ACC112 (cell line): ENCODE data around the gene PPTC7.
"Not testable (repeated sequence)": the region's sequence is repeated elsewhere in the genome, so short reads cannot be mapped to it uniquely, and the experiment has no call there.

Experiments
- H2AFZ ChIP-seq: fragments of 200-600 bp; sonication (generic); one replicate; pipeline ENCODE4 v1.6.0; 2017; ENCODE audit warnings: antibody characterized with exemption, low read length; ENCODE audit not compliant: unreplicated experiment
- H3K27ac ChIP-seq: fragments of 200-600 bp; sonication (generic); 2 replicates; pipeline ENCODE4 v1.5.1; 2014; ENCODE audit warnings: low read depth, mild to moderate bottlenecking, antibody characterized with exemption, low read length, moderate library complexity
- H3K27me3 ChIP-seq: fragments of 200-600 bp; sonication (generic); 2 replicates; pipeline ENCODE4 v1.6.1; 2014; ENCODE audit warnings: mild to moderate bottlenecking, antibody characterized with exemption, low read length, moderate library complexity, mixed read lengths; ENCODE audit not compliant: insufficient read depth
- H3K36me3 ChIP-seq: fragments of 200-600 bp; sonication (generic); 2 replicates; pipeline ENCODE4 v1.6.1; 2016; ENCODE audit warnings: mild to moderate bottlenecking, antibody characterized with exemption, low read length, moderate library complexity, mixed read lengths; ENCODE audit not compliant: insufficient read depth
- H3K4me1 ChIP-seq: fragments of 200-600 bp; sonication (generic); one replicate; pipeline ENCODE4 v1.6.1; 2016; ENCODE audit warnings: low read length, mixed read lengths; ENCODE audit not compliant: insufficient read depth, unreplicated experiment, control insufficient read depth
- H3K4me3 ChIP-seq: fragments of 200-600 bp; sonication (generic); 2 replicates; pipeline ENCODE4 v1.5.1; 2014; ENCODE audit warnings: mild to moderate bottlenecking, low read depth, low read length
- H3K79me2 ChIP-seq: fragments of 200-600 bp; sonication (generic); one replicate; pipeline ENCODE4 v1.6.0; 2016; ENCODE audit warnings: low read length; ENCODE audit not compliant: control insufficient read depth, unreplicated experiment, insufficient read depth

The PPTC7 gene

GRCh38 chr12:110532644-110533043, 50.5 kb downstream of the PPTC7 start:
- H3K79me2 ChIP-seq: peaks cover 10% of the 10 kb centered on the region
- peaks cover 14% of the 10 kb centered on the region for H3K4me1 ChIP-seq
- no peaks in the 10 kb centered on the region for H3K27me3 ChIP-seq
- no peak overlapping the region for H2AFZ ChIP-seq
- no peak overlapping the region for H3K4me3 ChIP-seq
- H3K27ac ChIP-seq: no peak overlapping the region
- peaks cover 12% of the 10 kb centered on the region for H3K36me3 ChIP-seq

- H3K4me1 ChIP-seq: peaks cover 14% of the 10 kb centered on the region
- H3K79me2 ChIP-seq: peaks cover 10% of the 10 kb centered on the region
- peaks cover 7% of the 10 kb centered on the region for H3K36me3 ChIP-seq
- H3K4me3 ChIP-seq: no peak overlapping the region
- no peak overlapping the region for H2AFZ ChIP-seq
- H3K27ac ChIP-seq: no peak overlapping the region
- H3K27me3 ChIP-seq: no peaks in the 10 kb centered on the region
These were observed 51.3 kb downstream of the PPTC7 start for GRCh38 chr12:110531741-110532333.

DNA sequence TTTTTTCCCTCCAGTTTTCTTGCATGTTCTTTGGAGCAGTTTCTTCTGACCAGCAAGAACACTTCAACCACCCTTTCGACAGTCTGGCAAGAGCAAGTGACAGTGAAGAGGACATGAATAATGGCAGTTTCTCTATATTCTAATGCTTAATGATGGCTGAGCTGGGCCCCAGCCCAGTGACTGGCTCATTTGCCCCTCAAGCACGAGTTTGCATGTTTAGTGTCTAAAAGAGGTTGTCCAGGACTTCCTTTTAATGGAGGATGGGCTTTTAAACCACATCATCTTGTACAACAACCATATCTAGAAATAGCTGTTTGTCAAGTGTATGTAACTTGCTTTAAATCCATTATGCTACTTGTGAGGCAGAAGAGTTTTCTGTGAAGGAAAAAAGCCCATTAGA, 52.6 kb downstream of the PPTC7 start:
- no peak overlapping the region for H3K4me3 ChIP-seq
- H3K27ac ChIP-seq: no peak overlapping the region
- H3K4me1 ChIP-seq: peaks cover 14% of the 10 kb centered on the region
- no peaks in the 10 kb centered on the region for H3K27me3 ChIP-seq
- no peak overlapping the region for H2AFZ ChIP-seq
- H3K36me3 ChIP-seq: no peaks in the 10 kb centered on the region
- peaks cover 10% of the 10 kb centered on the region for H3K79me2 ChIP-seq

DNA sequence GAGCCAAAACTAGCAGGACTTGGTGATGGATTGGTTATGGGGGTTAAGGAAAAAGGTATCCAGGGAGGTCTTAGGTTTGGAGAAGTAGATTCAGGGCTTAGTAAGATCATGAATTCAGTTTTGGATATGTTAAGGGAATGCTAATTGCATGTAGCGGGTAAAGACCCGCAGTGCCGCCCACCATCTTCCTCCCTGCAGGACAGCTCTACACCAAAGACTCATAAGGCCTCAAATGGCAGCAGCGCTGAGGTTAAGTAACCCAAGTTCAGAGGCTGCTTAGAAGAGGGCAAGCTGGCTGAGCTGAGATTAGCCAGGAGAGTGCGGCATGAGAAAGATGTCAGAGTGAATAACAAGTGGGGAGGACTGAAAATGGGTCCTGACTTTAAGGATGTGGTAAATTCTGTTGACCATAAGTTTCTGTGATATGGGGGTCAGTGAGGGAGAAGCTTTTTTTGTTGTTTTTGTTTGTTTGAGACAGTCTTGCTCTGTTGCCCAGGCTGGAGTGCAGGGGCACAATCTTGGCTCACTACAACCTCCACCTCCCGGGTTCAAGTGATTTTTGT, 54.8 kb downstream of the PPTC7 start:
- Histone ChIP-seq H3K4me3 (no peak overlapping the region), H2AFZ (no peak overlapping the region), H3K27ac (no peak overlapping the region), H3K27me3 (no peaks in the 10 kb centered on the region), H3K79me2 (peaks cover 3% of the 10 kb centered on the region), H3K4me1 (peaks cover 11% of the 10 kb centered on the region), H3K36me3 (no peaks in the 10 kb centered on the region)

DNA sequence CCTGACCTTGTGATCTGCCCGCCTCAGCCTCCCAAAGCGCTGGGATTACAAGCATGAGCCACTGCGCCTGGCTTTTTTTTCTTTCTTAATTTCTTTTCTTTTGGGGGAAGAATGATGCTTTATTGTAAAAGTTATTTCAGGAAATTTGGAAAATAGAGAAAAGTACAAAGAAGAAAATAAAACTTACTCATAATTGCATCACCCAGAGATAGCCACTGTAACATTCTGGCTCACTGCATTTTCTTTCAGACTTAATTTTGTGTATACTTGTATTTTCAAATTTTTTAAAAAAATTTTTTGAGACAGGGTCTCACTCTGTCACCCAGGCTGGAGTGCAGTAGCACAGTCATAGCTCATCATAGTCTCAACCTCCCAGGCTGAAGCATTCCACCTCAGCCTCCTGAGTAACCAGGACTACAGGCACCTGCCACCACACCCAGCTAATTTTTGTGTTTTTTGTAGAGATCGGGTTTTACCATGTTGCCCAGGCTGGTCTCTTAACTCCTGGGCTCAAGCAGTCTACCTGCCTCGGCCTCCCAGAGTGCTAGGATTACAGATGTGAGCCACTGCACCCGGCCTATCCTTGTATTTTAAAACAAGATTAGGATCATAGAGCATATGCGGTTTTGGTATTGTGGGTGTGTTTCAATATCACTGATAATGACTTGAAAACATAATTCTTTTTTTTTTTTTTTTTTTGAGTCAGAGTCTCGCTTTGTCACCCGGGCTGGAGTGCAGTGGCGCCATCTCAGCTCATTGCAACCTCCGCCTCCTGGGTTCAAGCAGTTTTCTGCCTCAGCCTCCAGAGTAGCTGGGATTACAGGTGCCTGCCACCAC, 62.0 kb downstream of the PPTC7 start:
- H3K36me3 ChIP-seq, H2AFZ ChIP-seq, H3K27ac ChIP-seq, H3K4me1 ChIP-seq, H3K4me3 ChIP-seq, H3K27me3 ChIP-seq, H3K79me2 ChIP-seq: not testable (repeated sequence)

DNA sequence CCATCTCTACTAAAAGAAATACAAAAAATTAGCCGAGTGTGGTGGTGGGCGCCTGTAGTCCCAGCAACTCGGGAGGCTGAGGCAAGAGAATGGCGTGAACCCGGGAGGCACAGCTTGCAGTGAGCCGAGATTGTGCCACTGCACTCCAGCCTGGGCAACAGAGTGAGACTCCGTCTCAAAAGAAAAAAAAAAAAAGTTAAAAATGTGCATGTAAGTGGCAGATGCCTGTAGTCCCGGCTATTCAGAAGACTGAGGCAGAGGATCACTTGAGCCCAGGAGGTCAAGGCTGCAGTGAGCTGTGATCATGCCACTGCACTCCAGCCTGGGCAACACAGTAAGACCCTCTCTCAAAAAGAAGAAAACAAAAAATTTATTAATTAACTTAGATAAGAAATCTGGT, 65.1 kb downstream of the PPTC7 start:
- H2AFZ ChIP-seq, H3K27me3 ChIP-seq, H3K27ac ChIP-seq, H3K79me2 ChIP-seq, H3K4me1 ChIP-seq, H3K4me3 ChIP-seq, H3K36me3 ChIP-seq: not testable (repeated sequence)

- Histone ChIP-seq H3K4me1 (no peaks in the 10 kb centered on the region), H3K79me2 (no peaks in the 10 kb centered on the region), H2AFZ (no peak overlapping the region), H3K4me3 (no peak overlapping the region), H3K27ac (no peak overlapping the region), H3K36me3 (no peaks in the 10 kb centered on the region), H3K27me3 (no peaks in the 10 kb centered on the region)
These were observed 66.1 kb downstream of the PPTC7 start for GRCh38 chr12:110516995-110517394.

- Histone ChIP-seq H3K79me2 (no peaks in the 10 kb centered on the region), H3K4me3 (no peak overlapping the region), H3K36me3 (no peaks in the 10 kb centered on the region), H3K4me1 (no peaks in the 10 kb centered on the region), H3K27me3 (no peaks in the 10 kb centered on the region), H3K27ac (no peak overlapping the region), H2AFZ (no peak overlapping the region)
These were observed 68.8 kb downstream of the PPTC7 start for GRCh38 chr12:110514363-110514762.

DNA sequence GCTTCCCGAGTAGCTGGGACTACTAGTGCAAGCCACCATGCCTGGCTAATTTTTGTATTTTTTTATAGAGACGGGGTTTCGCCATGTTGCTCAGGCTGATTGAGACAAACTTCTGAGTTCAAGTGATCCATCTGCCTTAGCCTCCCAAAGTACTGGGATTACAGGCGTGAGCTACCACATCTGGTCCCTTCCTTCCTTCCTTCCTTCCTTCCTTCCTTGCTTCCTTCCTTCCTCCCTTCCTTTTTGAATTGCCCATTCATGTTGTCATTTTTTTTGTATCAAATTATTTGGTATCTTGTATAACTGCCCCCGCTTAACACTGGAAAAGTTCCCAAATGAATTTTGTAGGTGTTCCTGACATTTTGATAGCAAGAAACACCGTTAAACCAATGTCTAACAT, 69.3 kb downstream of the PPTC7 start:
- no peaks in the 10 kb centered on the region for H3K27me3 ChIP-seq
- no peaks in the 10 kb centered on the region for H3K79me2 ChIP-seq
- H3K27ac ChIP-seq: no peak overlapping the region
- H3K4me3 ChIP-seq: no peak overlapping the region
- no peak overlapping the region for H2AFZ ChIP-seq
- H3K36me3 ChIP-seq: no peaks in the 10 kb centered on the region
- no peaks in the 10 kb centered on the region for H3K4me1 ChIP-seq

DNA sequence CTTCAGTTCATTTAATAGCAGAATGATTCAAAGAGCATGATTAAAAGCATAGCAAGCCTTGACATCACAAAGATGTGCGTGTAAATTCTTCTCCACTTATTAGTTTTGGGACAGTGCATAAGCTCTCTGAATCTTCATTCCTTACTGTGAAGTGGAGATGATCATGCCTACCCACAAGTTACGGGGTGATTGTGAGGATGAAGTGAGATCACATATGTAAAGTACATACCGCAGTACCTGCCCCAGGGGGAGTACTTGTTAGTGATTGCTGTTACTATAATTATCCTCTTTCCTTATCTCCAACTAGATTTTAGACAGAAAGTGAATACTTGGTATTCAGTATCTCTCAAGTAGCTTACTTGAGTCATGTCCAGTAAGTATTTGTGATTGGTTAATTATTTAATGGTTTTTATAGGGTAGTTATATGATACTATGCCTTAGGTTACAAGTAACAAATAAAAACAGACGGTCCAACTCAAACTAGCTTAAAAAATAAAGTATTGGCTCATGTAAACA, 75.0 kb downstream of the PPTC7 start:
- no peak overlapping the region for H2AFZ ChIP-seq
- H3K4me1 ChIP-seq: no peaks in the 10 kb centered on the region
- H3K36me3 ChIP-seq: no peaks in the 10 kb centered on the region
- no peak overlapping the region for H3K4me3 ChIP-seq
- no peak overlapping the region for H3K27ac ChIP-seq
- no peaks in the 10 kb centered on the region for H3K79me2 ChIP-seq
- no peaks in the 10 kb centered on the region for H3K27me3 ChIP-seq

DNA sequence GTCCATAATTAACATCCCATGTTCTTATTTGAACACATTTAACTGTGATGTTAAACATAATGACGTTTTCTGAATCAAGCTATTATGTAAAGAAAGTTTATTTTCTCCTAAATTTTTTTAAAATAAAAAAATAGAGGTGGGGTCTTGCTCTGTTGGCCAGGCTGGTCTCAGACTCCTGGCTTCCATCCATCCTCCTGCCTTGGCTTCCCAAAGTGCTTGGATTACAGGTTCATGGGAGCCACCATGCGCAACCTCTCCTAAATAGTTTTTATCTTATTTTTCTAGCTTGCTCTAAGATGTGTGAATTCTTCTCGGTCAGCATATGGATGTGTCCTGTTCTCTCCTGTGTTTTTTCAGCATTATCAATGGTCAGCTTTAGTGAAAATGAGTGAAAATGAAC, 77.8 kb downstream of the PPTC7 start:
- Histone ChIP-seq H3K27ac (no peak overlapping the region), H3K4me1 (peaks cover 9% of the 10 kb centered on the region), H3K79me2 (peaks cover 15% of the 10 kb centered on the region), H2AFZ (no peak overlapping the region), H3K4me3 (no peak overlapping the region), H3K36me3 (no peaks in the 10 kb centered on the region), H3K27me3 (no peaks in the 10 kb centered on the region)
